GM18498 (cell line): Measurements from ENCODE around the gene ARHGEF2.
"Not testable (repeated sequence)": the region's sequence is repeated elsewhere in the genome, so short reads cannot be mapped to it uniquely, and the experiment has no call there.

Experiments
- ATAC-seq: cut with Tn5 transposase; IDR thresholded peaks from one replicate; pipeline ENCODE4 v1.9.1; 2021; ENCODE audit warnings: mild to moderate bottlenecking, moderate library complexity; ENCODE audit not compliant: unreplicated experiment

Gene ARHGEF2

GRCh38 chr1:155944444-155944799 is 33.9 kb downstream of the ARHGEF2 start:
- no peak for ATAC-seq

- no peak for ATAC-seq
Observed at GRCh38 chr1:155942578-155943141, 35.7 kb downstream of the ARHGEF2 start.

GRCh38 chr1:155941845-155942531 is 36.4 kb downstream of the ARHGEF2 start:
- no peak for ATAC-seq

- no peak for ATAC-seq
Observed at GRCh38 chr1:155940993-155941844, 37.1 kb downstream of the ARHGEF2 start, which contains the start of gene RXFP4. Gene RXFP4 (plus strand): TSS chr1:155941638. CDS start chr1:155941710, 72 bp downstream.

GRCh38 chr1:155940482-155940992 is 37.8 kb downstream of the ARHGEF2 start:
- ATAC-seq: no peak

- no peak for ATAC-seq
Observed at GRCh38 chr1:155938220-155938627, 40.1 kb downstream of the ARHGEF2 start.

- no peak for ATAC-seq
Observed at GRCh38 chr1:155934936-155935590, 43.3 kb downstream of the ARHGEF2 start.

- ATAC-seq: peak; percentile 89
Observed at GRCh38 chr1:155934097-155934935, 44.0 kb downstream of the ARHGEF2 start, which contains the start of gene KHDC4. Gene KHDC4 (minus strand): TSS chr1:155934413. CDS start chr1:155934373, 40 bp downstream.

GRCh38 chr1:155933591-155934096 is 44.7 kb downstream of the ARHGEF2 start:
- ATAC-seq: no peak

- no peak for ATAC-seq
Observed at GRCh38 chr1:155932487-155932886, 45.9 kb downstream of the ARHGEF2 start.

GRCh38 chr1:155932081-155932480 is 46.3 kb downstream of the ARHGEF2 start:
- no peak for ATAC-seq

GRCh38 chr1:155931332-155932038 is 46.9 kb downstream of the ARHGEF2 start:
- ATAC-seq: no peak

- not testable (repeated sequence) for ATAC-seq
Observed at GRCh38 chr1:155930725-155931124, 47.6 kb downstream of the ARHGEF2 start.

- ATAC-seq: no peak
Observed at GRCh38 chr1:155929057-155929456, 49.3 kb downstream of the ARHGEF2 start.

- ATAC-seq: no peak
Observed at GRCh38 chr1:155925506-155925905, 52.8 kb downstream of the ARHGEF2 start.

- no peak for ATAC-seq
Observed at GRCh38 chr1:155920717-155921116, 57.6 kb downstream of the ARHGEF2 start.

- ATAC-seq: no peak
Observed at GRCh38 chr1:155919801-155920200, 58.5 kb downstream of the ARHGEF2 start.

- ATAC-seq: no peak
Observed at GRCh38 chr1:155918660-155919059, 59.7 kb downstream of the ARHGEF2 start.
